A549 (cell line): Measurements from ENCODE around the gene HILPDA.

Source experiments
- BHLHE40 ChIP-seq: IDR thresholded peaks from 2 replicates; pipeline ENCODE4 v1.6.1; 2012; ENCODE audit warnings: low read depth, low read length, inconsistent platforms
- KDM5A ChIP-seq: fragments of 200-600 bp; sonication (generic); IDR thresholded peaks from 2 replicates; pipeline ENCODE4 v1.6.1; 2016; ENCODE audit warnings: antibody characterized with exemption, mild to moderate bottlenecking
- NR3C1 ChIP-seq: fragments of >200 bp; sonication (Bioruptor Twin); formaldehyde crosslinking; IDR thresholded peaks from 3 replicates; pipeline ENCODE4 v1.6.1; 2017
- POLR2A ChIP-seq: IDR thresholded peaks from 2 replicates; pipeline ENCODE4 v1.6.1; 2012; ENCODE audit warnings: mild to moderate bottlenecking, low read length
- RAD21 ChIP-seq, 2 experiments: fragments of >200 bp in 1 of 2; sonication (Bioruptor Twin) in 1 of 2; formaldehyde crosslinking in 1 of 2; IDR thresholded peaks in 1 of 2; conservative IDR thresholded peaks in 1 of 2; 2 replicates in 1 of 2; 3 replicates in 1 of 2; pipeline ENCODE4 v1.6.1; 2012 to 2018; ENCODE audit warnings: inconsistent platforms in 1 of 2
- RARB ChIP-seq: fragments of 250-450 bp; sonication (Bioruptor Pico); IDR thresholded peaks from 2 replicates; pipeline ENCODE4 v1.8.0; 2021; ENCODE audit warnings: mild to moderate bottlenecking, moderate library complexity
- RCOR1 ChIP-seq: fragments of 150-350 bp; IDR thresholded peaks from 2 replicates; pipeline ENCODE4 v1.6.1; 2014; ENCODE audit warnings: antibody characterized with exemption, low read length, low read depth
- TF ChIP-seq, protein P1 (sequence below): fragments of >200 bp; sonication (Bioruptor Twin); formaldehyde crosslinking; IDR thresholded peaks from 3 replicates; pipeline ENCODE4 v1.5.1; 2016
- TF ChIP-seq, protein P2 (sequence below): fragments of 150-350 bp; IDR thresholded peaks from 2 replicates; pipeline ENCODE4 v1.6.1; 2014; ENCODE audit warnings: low read depth, mild to moderate bottlenecking, low read length
- TF ChIP-seq, protein P3 (sequence below): fragments of 250-450 bp; sonication (Bioruptor Pico); IDR thresholded peaks from 2 replicates; pipeline ENCODE4 v1.5.0; 2021; ENCODE audit warnings: mild to moderate bottlenecking, moderate library complexity, borderline replicate concordance

DNA sequence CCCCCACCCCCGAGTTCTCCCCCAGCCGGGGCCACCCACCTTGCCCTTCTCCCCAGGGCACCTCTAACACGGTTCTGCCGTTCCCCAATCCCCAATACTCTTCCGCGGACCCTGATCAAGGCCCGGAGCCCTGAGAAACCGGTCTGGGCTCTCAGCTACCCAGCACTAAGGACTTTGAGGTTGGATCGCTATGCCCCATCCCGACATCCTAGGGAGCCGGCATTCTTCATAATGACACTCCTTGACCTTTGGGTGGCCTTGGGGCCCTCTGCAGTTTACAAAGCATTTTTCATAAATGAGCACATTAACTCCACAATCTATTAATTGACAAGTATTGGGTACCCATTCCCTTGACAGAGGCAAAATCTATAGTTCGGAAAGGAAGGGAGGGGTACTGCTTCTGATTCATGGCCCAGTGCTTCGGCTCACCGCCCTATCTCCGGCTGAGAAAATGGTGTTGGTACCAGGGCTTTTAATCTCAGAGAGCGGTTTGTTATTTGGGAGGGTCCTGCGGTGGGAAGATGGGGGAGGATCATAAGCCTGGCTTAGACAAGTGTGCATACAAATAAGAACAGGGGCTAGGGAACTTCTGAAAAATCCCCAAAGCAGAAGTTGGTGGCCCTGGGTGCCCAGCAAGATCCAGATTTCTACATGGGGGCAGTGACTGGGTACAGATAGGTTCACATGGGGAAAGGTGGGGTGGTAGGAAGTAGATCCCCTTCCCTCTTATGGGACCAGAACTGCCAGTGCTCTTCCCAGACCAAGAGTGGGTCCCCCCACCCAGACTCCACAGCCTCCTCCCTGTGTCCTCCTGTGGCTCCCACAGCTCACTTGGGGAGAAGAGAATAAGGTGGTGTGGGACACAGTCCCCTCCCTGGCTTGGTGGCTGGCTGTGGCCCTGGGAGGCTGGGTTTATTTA is 49.1 kb upstream of the HILPDA start:
- TF ChIP-seq RARB, result no peak
- TF ChIP-seq RAD21 (conservative IDR thresholded peaks at IDR 0.05 in 1 of 2, IDR thresholded peaks at IDR 0.05 in 1 of 2), result no peak
- TF ChIP-seq KDM5A, result no peak
- no peak for TF ChIP-seq POLR2A
- TF ChIP-seq, protein P1, sequence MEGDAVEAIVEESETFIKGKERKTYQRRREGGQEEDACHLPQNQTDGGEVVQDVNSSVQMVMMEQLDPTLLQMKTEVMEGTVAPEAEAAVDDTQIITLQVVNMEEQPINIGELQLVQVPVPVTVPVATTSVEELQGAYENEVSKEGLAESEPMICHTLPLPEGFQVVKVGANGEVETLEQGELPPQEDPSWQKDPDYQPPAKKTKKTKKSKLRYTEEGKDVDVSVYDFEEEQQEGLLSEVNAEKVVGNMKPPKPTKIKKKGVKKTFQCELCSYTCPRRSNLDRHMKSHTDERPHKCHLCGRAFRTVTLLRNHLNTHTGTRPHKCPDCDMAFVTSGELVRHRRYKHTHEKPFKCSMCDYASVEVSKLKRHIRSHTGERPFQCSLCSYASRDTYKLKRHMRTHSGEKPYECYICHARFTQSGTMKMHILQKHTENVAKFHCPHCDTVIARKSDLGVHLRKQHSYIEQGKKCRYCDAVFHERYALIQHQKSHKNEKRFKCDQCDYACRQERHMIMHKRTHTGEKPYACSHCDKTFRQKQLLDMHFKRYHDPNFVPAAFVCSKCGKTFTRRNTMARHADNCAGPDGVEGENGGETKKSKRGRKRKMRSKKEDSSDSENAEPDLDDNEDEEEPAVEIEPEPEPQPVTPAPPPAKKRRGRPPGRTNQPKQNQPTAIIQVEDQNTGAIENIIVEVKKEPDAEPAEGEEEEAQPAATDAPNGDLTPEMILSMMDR, result no peak
- TF ChIP-seq, protein P2, sequence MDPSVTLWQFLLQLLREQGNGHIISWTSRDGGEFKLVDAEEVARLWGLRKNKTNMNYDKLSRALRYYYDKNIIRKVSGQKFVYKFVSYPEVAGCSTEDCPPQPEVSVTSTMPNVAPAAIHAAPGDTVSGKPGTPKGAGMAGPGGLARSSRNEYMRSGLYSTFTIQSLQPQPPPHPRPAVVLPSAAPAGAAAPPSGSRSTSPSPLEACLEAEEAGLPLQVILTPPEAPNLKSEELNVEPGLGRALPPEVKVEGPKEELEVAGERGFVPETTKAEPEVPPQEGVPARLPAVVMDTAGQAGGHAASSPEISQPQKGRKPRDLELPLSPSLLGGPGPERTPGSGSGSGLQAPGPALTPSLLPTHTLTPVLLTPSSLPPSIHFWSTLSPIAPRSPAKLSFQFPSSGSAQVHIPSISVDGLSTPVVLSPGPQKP, result no peak
- no peak for TF ChIP-seq RCOR1
- no peak for TF ChIP-seq NR3C1
- TF ChIP-seq, protein P3, sequence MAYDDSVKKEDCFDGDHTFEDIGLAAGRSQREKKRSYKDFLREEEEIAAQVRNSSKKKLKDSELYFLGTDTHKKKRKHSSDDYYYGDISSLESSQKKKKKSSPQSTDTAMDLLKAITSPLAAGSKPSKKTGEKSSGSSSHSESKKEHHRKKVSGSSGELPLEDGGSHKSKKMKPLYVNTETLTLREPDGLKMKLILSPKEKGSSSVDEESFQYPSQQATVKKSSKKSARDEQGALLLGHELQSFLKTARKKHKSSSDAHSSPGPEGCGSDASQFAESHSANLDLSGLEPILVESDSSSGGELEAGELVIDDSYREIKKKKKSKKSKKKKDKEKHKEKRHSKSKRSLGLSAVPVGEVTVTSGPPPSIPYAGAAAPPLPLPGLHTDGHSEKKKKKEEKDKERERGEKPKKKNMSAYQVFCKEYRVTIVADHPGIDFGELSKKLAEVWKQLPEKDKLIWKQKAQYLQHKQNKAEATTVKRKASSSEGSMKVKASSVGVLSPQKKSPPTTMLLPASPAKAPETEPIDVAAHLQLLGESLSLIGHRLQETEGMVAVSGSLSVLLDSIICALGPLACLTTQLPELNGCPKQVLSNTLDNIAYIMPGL, result no peak
- no peak for TF ChIP-seq BHLHE40
